ENCODE data around the gene WDR91.

WDR91 gene

DNA sequence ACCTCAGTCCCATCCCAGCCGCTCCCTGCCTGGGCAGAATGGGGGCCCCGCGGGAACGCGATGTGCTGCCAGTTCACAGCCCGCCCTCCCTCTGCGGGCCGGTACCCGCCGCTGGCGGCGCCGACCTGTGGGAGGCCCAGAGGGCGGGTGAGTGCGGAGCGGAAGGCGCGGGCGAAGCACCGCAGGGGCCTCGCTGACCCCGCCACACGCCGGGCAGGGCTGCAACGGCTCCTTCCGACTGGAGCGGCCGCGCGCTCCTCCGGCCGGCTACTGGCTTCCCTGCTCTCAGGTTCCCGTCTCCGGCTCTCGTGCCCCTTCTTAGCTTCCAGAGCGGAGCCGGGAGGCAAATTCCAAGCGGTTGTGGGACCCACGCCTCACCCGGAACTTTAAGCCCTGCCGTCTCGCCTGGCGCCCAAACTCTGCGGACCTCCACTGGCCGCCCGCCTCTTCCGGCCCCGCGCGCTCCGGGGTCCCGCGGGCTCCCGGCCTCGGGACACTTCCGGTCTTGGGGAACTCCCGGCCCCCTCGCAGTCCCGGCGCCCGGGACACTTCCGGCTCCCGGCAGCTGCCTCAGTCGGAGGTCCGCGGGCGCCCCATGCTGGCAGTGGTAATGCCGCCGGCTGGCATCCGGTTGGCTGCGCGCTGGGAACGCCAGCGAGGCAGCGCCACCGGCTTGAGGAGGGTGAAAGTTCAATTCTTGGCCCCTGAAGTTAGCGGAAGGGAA lies 40.9 kb downstream of the WDR91 start, which contains the start of gene CYREN:
Gene CYREN, minus strand, starts transcription at position 434 of the 724 bp plus-strand sequence. CDS start 1,785 bp downstream, outside the sequence.
- TF ChIP-seq ZNF274 (IDR thresholded peaks at IDR 0.05; ENCODE audit: low read depth, low read length) = no peak
- peak within 1 kb of the TSS; percentile 90 for H3K4me3 ChIP-seq (ENCODE audit: low read length)

DNA sequence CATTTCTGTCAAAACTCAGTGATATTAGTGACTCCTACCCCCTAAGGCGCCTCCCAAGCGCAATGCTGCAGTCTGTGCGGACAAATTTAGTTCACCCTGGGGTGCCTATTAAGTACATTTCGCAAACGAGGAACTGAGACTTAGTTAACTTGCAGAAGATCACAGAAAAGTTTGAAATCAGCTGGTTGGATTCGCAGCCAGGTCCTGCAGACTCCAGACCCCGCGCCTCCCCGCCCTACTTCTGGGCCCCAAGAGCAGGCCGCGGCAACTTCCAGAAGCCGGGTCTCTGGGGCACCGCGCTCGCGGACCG lies 41.4 kb downstream of the WDR91 start:
- no peak for TF ChIP-seq ZNF274 (IDR thresholded peaks at IDR 0.05; ENCODE audit: low read depth, low read length)
- H3K4me3 ChIP-seq (ENCODE audit: low read length) = peak overlapping the region; percentile 90

DNA sequence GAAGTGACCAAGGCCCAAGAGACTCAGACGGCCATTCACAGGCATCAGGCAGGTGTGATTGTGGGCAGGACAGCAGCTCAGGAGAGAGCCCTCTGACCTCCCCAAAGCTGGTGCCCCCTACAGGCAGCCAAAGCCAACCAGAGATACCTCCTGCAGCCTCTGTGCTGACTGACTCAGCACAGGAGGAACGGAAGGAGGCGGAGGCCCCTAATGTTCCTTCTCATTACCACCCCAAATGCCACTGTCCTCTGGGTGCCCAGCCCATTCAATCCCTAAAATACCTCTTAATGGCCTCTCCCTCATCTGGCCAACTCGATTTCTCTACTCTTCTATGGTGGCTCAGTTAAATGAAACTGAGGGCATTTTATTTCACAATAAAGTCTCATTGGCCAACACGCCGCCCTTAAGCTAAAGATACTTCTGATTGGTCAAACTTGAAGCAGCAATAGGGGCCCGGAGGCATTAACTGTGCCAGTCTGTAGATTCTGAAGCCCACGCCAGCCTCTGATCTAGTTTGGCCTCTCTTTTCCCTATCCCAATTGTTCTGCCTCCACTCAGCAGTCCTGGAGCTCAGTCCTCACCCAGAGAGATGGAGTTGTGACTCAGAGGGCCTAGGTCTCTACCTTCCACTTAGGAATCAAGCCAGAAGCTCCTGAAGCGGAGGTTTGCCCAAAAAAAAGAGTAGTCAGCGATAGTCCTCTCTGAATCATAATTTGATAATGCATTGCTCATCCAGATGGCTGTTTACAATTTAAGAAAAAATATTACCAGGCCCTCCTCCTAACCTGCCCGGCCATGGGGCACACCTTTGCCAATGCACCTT lies 42.0 kb downstream of the WDR91 start:
- TF ChIP-seq ZNF274 (IDR thresholded peaks at IDR 0.05; ENCODE audit: low read depth, low read length) = no peak
- peak overlapping the region; percentile 90 for H3K4me3 ChIP-seq (ENCODE audit: low read length)

DNA sequence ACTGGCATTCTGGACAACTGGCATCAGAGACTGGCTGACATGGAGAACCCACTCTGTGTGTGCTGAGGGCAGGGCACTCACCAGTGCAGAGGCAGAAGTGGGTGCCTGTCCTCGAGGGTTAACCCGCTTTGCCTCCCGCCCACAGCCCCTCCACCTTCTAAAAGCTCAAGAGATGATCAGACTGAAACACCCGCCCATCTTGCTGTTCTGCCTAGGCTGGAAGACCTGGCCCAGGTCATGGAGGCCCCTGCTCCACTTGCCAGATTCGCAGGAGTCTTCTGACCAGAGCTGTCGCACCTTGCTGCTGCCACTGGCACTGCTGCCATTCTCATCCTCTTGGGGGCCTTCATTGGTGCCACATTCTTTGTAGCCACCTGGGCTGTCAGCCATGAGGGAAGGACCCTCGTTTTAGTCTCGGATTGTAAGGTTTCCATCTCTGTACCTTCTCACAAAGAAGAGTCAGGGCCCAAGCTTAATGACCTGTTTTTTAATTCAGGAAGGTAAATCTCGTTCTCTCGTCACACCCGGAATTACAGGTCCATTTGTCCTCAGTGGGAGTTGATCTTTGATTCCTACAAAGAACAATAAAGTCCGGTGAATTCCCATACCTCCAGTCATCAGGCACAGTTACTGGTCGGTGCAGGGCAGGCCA lies 42.7 kb downstream of the WDR91 start:
- TF ChIP-seq ZNF274 (IDR thresholded peaks at IDR 0.05; ENCODE audit: low read depth, low read length) = no peak
- H3K4me3 ChIP-seq (ENCODE audit: low read length) = peak overlapping the region; percentile 90; the same call in 1 of the 2 replicates

DNA sequence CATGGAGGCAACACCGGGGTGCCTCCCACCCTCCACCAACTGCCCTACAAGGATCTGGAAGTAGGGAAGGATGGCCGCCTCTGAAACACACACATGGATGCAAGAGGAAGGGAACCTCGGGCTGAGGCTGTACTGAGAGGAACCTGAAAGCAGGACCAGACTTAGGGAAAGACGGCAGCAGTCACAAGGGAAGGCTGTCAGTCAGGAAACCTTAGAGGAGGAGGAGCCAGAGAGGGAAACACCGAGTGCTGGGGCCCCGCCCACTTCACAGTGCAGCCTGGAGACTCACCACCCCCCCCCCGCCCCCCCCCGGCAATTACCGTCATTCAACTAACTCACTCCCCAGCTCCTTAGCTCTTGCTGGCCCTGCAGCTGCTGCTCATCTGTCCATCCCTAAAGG lies 43.3 kb downstream of the WDR91 start:
- TF ChIP-seq ZNF274 (IDR thresholded peaks at IDR 0.05; ENCODE audit: low read depth, low read length) = no peak
- peak overlapping the region; percentile 90; the same call in 1 of the 2 replicates for H3K4me3 ChIP-seq (ENCODE audit: low read length)

DNA sequence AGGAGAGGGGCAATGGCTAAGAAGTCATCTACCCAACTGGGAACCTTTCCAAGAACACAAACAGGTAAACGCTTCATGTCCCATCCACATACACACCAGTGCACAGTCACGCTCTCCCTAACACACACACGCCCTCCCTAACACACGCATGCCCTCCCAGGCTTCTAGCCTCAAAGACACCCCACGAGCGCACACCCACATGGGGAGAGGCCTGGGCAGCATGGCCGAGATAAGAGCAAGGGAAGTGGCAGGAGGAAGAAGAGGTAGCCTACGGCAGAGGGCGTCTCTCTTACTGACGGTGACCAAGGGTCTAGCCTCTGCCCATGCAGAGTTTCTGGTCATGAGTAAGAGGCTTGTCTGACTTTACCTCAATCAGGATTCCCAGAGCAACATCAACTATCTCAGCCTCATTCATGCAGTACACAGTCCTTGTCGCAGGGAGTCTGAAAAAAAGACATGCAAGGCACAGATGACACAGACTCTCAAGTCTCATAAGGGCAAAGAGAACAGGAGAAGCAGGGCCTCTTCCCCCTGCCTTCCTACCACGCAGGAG lies 43.9 kb downstream of the WDR91 start:
- no peak for TF ChIP-seq ZNF274 (IDR thresholded peaks at IDR 0.05; ENCODE audit: low read depth, low read length)
- H3K4me3 ChIP-seq (ENCODE audit: low read length) = peak overlapping the region; percentile 20; the same call in 1 of the 2 replicates

DNA sequence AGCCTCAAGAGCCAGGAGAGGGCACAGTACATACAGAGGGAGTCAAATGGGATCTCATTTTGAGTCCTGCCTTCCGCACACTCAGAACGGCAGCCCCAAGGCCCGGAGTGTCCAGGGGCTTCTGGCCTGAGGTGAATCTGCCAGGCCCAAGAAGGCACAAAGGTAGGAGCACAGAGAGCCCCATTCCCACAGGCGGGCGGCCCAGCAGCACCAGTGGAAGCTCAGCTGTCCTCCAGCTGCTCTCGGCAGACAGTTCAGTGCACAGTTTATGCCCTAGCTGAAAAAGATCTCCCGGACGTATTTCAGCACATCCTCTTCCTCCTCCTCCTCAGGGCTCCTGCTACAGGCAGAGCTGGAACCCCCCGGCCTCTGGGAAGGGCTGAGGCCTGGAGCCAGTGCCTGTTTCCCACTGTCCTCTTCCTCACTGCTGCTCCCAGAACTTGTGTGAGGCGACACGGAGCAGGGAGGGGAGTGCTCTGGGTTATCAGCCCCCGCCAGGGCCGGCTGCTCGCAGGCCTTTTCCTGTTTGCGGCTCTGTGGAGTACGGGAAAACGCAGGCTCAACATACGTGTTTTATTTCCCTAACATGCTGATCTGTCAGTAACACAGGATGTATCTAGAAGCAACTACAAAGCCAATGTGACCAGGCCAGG lies 44.9 kb downstream of the WDR91 start:
- no peak overlapping the region; the same call in 1 of the 2 replicates for H3K4me3 ChIP-seq (ENCODE audit: low read length)
- TF ChIP-seq ZNF274 (IDR thresholded peaks at IDR 0.05; ENCODE audit: low read depth, low read length) = no peak

DNA sequence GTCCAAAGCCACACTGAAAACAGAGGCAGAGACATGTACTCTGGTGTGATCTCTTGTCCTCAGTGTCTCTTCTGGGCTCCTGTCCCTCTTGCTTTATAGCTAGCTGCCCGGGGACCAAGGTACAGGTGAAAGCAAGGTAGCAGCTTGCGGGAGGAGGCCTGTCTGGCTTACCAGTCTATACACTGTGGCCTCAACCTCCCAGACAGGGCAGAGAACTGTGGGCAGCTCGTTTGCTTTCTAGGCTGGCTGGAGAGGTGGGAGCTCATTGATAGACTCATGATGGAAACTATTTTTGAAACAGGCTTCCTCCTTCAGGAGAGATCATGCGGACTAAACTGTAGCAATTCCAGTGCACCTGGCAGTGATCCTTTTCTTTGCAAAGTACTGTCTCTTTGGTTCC lies 45.5 kb downstream of the WDR91 start:
- H3K4me3 ChIP-seq (ENCODE audit: low read length) = no peak overlapping the region
- no peak for TF ChIP-seq ZNF274 (IDR thresholded peaks at IDR 0.05; ENCODE audit: low read depth, low read length)

DNA sequence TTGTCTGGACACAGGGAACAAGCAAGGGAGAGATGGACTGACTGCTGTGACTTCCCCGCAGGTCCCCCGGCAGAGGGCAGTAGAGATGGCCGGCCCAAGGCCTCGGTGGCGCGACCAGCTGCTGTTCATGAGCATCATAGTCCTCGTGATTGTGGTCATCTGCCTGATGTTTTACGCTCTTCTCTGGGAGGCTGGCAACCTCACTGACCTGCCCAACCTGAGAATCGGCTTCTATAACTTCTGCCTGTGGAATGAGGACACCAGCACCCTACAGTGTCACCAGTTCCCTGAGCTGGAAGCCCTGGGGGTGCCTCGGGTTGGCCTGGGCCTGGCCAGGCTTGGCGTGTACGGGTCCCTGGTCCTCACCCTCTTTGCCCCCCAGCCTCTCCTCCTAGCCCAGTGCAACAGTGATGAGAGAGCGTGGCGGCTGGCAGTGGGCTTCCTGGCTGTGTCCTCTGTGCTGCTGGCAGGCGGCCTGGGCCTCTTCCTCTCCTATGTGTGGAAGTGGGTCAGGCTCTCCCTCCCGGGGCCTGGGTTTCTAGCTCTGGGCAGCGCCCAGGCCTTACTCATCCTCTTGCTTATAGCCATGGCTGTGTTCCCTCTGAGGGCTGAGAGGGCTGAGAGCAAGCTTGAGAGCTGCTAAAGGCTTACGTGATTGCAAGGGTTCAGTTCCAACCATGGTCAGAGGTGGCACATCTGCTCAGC lies 46.8 kb downstream of the WDR91 start:
- TF ChIP-seq ZNF274 (IDR thresholded peaks at IDR 0.05; ENCODE audit: low read depth, low read length) = no peak
- H3K4me3 ChIP-seq (ENCODE audit: low read length) = no peak overlapping the region

DNA sequence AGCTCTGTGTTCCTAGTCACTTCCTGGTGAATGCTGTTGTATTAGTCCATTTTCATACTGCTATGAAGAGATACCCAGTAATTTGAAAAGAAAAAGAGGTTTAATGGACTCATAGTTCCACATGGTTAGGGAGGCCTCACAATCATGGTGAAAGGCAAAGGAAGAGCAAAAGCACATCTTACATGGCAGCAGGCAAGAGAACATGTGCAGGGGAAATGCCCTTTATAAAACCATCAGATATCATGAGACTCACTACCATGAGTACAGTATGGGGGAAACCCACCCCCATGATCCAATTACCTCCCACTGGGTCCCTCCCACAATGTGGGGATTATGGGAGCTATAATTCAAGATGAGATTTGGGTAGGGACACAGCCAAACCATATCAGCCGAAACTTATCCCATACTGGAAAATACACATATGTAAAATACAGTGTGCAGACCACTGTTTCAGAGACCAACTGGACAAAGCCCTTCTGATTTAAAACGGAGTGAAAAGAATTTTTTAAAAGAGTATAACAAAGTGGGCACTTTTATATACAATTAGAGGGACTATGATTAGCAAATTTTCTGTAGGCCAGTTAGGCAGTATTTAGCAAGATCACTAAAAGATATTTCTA lies 48.8 kb downstream of the WDR91 start:
- TF ChIP-seq ZNF274 (IDR thresholded peaks at IDR 0.05; ENCODE audit: low read depth, low read length) = no peak
- H3K4me3 ChIP-seq (ENCODE audit: low read length) = no peak overlapping the region

DNA sequence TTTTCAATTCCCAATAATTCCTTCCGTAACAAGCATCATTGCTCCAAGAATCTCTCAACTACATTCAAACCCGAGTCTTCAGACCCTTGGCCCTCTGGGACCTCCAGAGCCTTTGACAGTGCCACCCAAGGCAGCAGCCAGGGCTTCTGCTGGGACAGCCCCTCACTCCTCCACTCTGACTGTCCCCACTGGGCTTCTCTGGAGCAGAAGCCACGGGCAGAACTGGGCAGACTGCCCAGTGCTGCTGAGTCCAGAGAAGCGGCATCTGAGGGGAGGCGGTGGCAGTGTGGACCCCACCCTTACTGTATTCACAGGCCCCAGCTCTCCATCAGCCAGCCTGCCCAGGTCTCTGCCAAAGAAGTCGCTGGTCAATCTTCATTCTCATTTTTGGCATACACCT lies 49.7 kb downstream of the WDR91 start:
- H3K4me3 ChIP-seq (ENCODE audit: low read length) = no peak overlapping the region
- TF ChIP-seq ZNF274 (IDR thresholded peaks at IDR 0.05; ENCODE audit: low read depth, low read length) = no peak

DNA sequence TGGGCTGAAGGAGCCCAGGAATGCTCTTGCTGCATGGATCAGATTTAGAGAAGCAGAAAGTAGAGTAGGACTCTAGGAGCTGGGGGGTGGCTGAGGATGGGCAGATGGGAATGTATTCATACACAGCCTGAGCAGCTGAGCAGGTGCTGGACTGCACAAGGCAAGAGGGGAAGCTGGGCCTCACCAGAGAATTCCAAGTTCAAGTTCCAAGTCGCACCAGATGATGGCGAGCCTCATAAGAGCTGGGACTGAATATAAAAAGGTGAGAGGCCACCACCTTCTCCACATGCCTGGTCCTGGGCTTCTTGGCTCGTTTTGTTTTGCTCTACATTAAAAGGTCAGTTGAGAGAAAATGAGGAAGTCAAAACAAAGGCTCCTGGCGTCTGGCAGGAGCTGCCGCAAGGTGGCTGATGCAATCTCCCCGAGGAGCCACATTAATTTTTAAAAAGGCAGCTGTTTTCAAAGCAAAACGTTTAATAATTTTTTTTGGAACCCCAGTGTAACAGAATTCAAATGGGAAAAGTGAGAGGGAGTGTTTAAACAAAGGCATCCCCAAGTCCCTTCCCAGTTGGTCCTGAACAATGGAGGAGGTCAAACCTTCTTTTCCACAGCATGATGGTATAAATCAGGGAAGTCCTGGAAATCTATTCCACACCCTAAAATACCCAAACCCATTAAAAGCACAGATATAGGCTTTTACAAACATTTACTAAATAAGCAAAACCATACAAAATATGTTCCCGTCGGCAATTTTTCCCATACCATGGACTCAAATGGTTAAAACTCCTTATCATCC lies 50.3 kb downstream of the WDR91 start:
- H3K4me3 ChIP-seq (ENCODE audit: low read length) = peak overlapping the region; percentile 25; the same call in 1 of the 2 replicates
- no peak for TF ChIP-seq ZNF274 (IDR thresholded peaks at IDR 0.05; ENCODE audit: low read depth, low read length)

Data from GM08714 (cell line).